Activated CD4-positive, alpha-beta T cell treated with anti-CD3 and anti-CD28 coated beads for 24 hours (primary cell): ENCODE data around the gene MSLN.

Experiments used
- DNase-seq, 2 donors: peaks; one replicate each; pipeline ENCODE4 v3.0.0-alpha.2; 2020; ENCODE audit warnings: low read depth in 2 of 2

Gene MSLN

GRCh38 chr16:722835-723633, 37.5 kb upstream of the MSLN start:
- DNase-seq: no peak

GRCh38 chr16:723695-724094, 36.8 kb upstream of the MSLN start:
- DNase-seq: no peak

GRCh38 chr16:724188-725040, 36.1 kb upstream of the MSLN start:
- DNase-seq: no peak

- DNase-seq: no peak
Observed at GRCh38 chr16:725041-725376, 35.5 kb upstream of the MSLN start.

- no peak for DNase-seq
Observed at GRCh38 chr16:725463-726187, 34.9 kb upstream of the MSLN start.

- no peak for DNase-seq
Observed at GRCh38 chr16:726188-726437, 34.4 kb upstream of the MSLN start.

- DNase-seq: peak in 1 of 2 donors; percentile 50
Observed at GRCh38 chr16:726438-727290, 33.9 kb upstream of the MSLN start, which contains the start of the genes CCDC78 and HAGHL. Gene CCDC78 (minus strand): TSS chr16:726443. CDS start chr16:726367, 76 bp downstream. Gene HAGHL (plus strand): TSS chr16:727106. CDS start chr16:727510, 404 bp downstream.

GRCh38 chr16:727291-727977, 33.1 kb upstream of the MSLN start:
- DNase-seq: no peak

GRCh38 chr16:728131-728889, 32.2 kb upstream of the MSLN start:
- peak in 1 of 2 donors; percentile 57 for DNase-seq

GRCh38 chr16:728890-729744, 31.4 kb upstream of the MSLN start:
- no peak for DNase-seq

- DNase-seq: no peak
Observed at GRCh38 chr16:729768-730665, 30.5 kb upstream of the MSLN start.

GRCh38 chr16:730666-731509, 29.6 kb upstream of the MSLN start:
- no peak for DNase-seq

GRCh38 chr16:732332-732731, 28.2 kb upstream of the MSLN start:
- DNase-seq: no peak

GRCh38 chr16:732936-733335, 27.6 kb upstream of the MSLN start:
- DNase-seq: no peak

GRCh38 chr16:733382-734207, 26.9 kb upstream of the MSLN start:
- no peak for DNase-seq

GRCh38 chr16:734208-734980, 26.1 kb upstream of the MSLN start:
- no peak for DNase-seq
